Body of pancreas (tissue), 4 donors: ENCODE data around the gene NACC2.

Source experiments
- CTCF ChIP-seq, 7 experiments: fragments of 450-650 bp in 4 of 7; fragments of 200-600 bp in 3 of 7; sonication (generic) in 3 of 7; IDR thresholded peaks; one replicate each; pipeline ENCODE4 v1.5.1; 2016 to 2019; ENCODE audit warnings: antibody characterized with exemption in 7 of 7
- POLR2A ChIP-seq, 3 donors: fragments of 450-650 bp; IDR thresholded peaks; one replicate each; pipeline ENCODE4 v1.6.1; 2016; ENCODE audit warnings: antibody characterized with exemption in 3 of 3, mild to moderate bottlenecking in 2 of 3

- no peak for TF ChIP-seq POLR2A (IDR thresholded peaks at IDR 0.05)
- TF ChIP-seq CTCF (IDR thresholded peaks at IDR 0.05), result peak; percentile 89 to 99 (median 96)
Measured at GRCh38 chr9:136122425-136123383, 27.6 kb upstream of the NACC2 start.
